ENCODE measurements around the gene SPC25.

SPC25 gene

DNA sequence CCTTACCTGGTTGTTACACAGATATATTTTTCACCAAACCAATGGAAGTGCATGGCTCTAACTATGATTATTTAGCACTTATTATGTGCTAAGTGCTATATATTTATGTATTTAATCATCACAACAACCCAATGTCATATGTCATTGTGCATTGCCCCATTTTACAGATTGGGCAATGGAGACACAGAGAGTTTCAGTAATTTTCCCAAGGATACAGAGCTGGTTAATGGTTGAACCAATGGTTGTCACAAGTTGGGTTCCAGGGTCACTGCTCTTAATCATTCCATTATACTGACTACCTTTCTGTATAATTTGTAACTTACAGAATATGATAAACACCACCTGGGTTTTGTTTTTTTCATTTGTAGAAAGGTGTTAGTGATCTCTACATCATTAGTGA, 58.6 kb downstream of the SPC25 start:
- ATAC-seq (ENCODE audit: insufficient read depth, low read depth), result no peak
- Histone ChIP-seq H3K27me3 (ENCODE audit: insufficient read depth, low read length, poor library complexity) (no peaks in the 10 kb centered on the region), H4K20me1 (ENCODE audit: insufficient read depth, low read length) (no peaks in the 10 kb centered on the region), H3K4me3 (ENCODE audit: low read depth in 1 of 2, low read length in 2 of 2) (no peak overlapping the region), H3K79me2 (ENCODE audit: insufficient read depth, low read length) (no peaks in the 10 kb centered on the region), H3K9me3 (ENCODE audit: insufficient read depth, low read length, severe bottlenecking) (peaks cover 6% of the 10 kb centered on the region), H3K36me3 (ENCODE audit: insufficient read depth, low read length) (no peaks in the 10 kb centered on the region), H2AFZ (ENCODE audit: low read depth, low read length) (no peak overlapping the region), H3K27ac (ENCODE audit: low read length) (no peak overlapping the region), H3K4me1 (ENCODE audit: insufficient read depth, low read length) (no peaks in the 10 kb centered on the region), H3K4me2 (ENCODE audit: insufficient read depth, low read length) (no peak overlapping the region), H3K9ac (ENCODE audit: low read depth, low read length) (no peak overlapping the region)
- TF ChIP-seq, protein P1, sequence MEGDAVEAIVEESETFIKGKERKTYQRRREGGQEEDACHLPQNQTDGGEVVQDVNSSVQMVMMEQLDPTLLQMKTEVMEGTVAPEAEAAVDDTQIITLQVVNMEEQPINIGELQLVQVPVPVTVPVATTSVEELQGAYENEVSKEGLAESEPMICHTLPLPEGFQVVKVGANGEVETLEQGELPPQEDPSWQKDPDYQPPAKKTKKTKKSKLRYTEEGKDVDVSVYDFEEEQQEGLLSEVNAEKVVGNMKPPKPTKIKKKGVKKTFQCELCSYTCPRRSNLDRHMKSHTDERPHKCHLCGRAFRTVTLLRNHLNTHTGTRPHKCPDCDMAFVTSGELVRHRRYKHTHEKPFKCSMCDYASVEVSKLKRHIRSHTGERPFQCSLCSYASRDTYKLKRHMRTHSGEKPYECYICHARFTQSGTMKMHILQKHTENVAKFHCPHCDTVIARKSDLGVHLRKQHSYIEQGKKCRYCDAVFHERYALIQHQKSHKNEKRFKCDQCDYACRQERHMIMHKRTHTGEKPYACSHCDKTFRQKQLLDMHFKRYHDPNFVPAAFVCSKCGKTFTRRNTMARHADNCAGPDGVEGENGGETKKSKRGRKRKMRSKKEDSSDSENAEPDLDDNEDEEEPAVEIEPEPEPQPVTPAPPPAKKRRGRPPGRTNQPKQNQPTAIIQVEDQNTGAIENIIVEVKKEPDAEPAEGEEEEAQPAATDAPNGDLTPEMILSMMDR (IDR thresholded peaks at IDR 0.05; ENCODE audit: borderline replicate concordance, extremely low read depth, low read length, poor library complexity, severe bottlenecking), result no peak
- no peak for TF ChIP-seq EZH2 (IDR thresholded peaks at IDR 0.05; ENCODE audit: borderline replicate concordance, low read depth, low read length, severe bottlenecking)
- no peak for DNase-seq

DNA sequence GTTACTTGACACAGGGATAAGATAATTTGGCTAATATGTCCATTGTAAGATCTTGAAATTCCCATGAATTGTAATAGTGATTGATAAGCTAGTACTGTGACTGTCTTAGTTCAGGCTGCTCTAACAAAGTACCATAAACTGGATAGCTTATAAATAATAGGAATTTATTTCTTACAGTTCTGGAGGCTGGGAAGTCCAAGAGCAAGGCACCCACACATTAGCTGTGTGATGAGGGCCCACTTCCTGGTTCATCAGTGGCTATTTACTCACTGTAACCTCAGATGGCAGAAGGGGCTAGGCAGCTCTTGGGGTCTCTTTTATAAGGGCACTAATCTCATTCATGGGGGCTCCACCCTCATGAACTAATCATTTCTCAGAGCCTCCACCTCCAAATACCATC, 59.3 kb downstream of the SPC25 start:
- Histone ChIP-seq H3K4me2 (ENCODE audit: insufficient read depth, low read length) (no peak overlapping the region), H3K27me3 (ENCODE audit: insufficient read depth, low read length, poor library complexity) (no peaks in the 10 kb centered on the region), H2AFZ (ENCODE audit: low read depth, low read length) (no peak overlapping the region), H3K9me3 (ENCODE audit: insufficient read depth, low read length, severe bottlenecking) (peaks cover 6% of the 10 kb centered on the region), H3K4me1 (ENCODE audit: insufficient read depth, low read length) (no peaks in the 10 kb centered on the region), H3K9ac (ENCODE audit: low read depth, low read length) (no peak overlapping the region), H4K20me1 (ENCODE audit: insufficient read depth, low read length) (no peaks in the 10 kb centered on the region), H3K79me2 (ENCODE audit: insufficient read depth, low read length) (no peaks in the 10 kb centered on the region), H3K27ac (ENCODE audit: low read length) (no peak overlapping the region), H3K36me3 (ENCODE audit: insufficient read depth, low read length) (no peaks in the 10 kb centered on the region), H3K4me3 (ENCODE audit: low read depth in 1 of 2, low read length in 2 of 2) (no peak overlapping the region)
- DNase-seq (no peak), ATAC-seq (ENCODE audit: insufficient read depth, low read depth) (no peak)
- TF ChIP-seq, protein P1 (IDR thresholded peaks at IDR 0.05; ENCODE audit: borderline replicate concordance, extremely low read depth, low read length, poor library complexity, severe bottlenecking), result no peak
- TF ChIP-seq EZH2 (IDR thresholded peaks at IDR 0.05; ENCODE audit: borderline replicate concordance, low read depth, low read length, severe bottlenecking), result no peak

DNA sequence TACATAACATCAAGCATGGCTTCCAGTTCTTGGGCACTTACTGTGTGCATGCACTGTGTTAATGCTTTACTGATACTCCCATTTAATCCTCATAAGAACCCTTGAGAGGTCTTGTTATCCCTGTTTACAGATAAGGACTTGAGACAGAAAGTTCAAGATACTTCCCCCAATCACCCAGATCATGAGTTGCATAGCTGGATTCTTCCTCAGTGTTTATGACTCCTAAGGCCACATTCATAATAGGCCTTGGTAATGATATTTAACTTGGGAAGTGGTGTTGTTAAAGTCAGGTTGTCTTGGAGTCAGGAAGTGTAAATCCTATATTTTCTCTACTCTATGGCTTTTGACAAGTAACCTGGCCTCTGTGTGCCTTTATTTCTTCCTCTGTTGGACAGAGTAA, 65.1 kb downstream of the SPC25 start:
- H3K4me3 ChIP-seq (ENCODE audit: low read depth in 1 of 2, low read length in 2 of 2), result no peak overlapping the region
- H3K4me1 ChIP-seq (ENCODE audit: insufficient read depth, low read length), result no peaks in the 10 kb centered on the region
- no peak overlapping the region for H3K4me2 ChIP-seq (ENCODE audit: insufficient read depth, low read length)
- ATAC-seq (ENCODE audit: insufficient read depth, low read depth) (no peak), DNase-seq (no peak)
- no peaks in the 10 kb centered on the region for H3K36me3 ChIP-seq (ENCODE audit: insufficient read depth, low read length)
- H3K9ac ChIP-seq (ENCODE audit: low read depth, low read length), result no peak overlapping the region
- no peaks in the 10 kb centered on the region for H4K20me1 ChIP-seq (ENCODE audit: insufficient read depth, low read length)
- no peaks in the 10 kb centered on the region for H3K27me3 ChIP-seq (ENCODE audit: insufficient read depth, low read length, poor library complexity)
- TF ChIP-seq EZH2 (IDR thresholded peaks at IDR 0.05; ENCODE audit: borderline replicate concordance, low read depth, low read length, severe bottlenecking), result no peak
- TF ChIP-seq, protein P1 (IDR thresholded peaks at IDR 0.05; ENCODE audit: borderline replicate concordance, extremely low read depth, low read length, poor library complexity, severe bottlenecking), result no peak
- H3K9me3 ChIP-seq (ENCODE audit: insufficient read depth, low read length, severe bottlenecking), result no peaks in the 10 kb centered on the region
- no peak overlapping the region for H2AFZ ChIP-seq (ENCODE audit: low read depth, low read length)
- H3K27ac ChIP-seq (ENCODE audit: low read length), result no peak overlapping the region
- H3K79me2 ChIP-seq (ENCODE audit: insufficient read depth, low read length), result no peaks in the 10 kb centered on the region

DNA sequence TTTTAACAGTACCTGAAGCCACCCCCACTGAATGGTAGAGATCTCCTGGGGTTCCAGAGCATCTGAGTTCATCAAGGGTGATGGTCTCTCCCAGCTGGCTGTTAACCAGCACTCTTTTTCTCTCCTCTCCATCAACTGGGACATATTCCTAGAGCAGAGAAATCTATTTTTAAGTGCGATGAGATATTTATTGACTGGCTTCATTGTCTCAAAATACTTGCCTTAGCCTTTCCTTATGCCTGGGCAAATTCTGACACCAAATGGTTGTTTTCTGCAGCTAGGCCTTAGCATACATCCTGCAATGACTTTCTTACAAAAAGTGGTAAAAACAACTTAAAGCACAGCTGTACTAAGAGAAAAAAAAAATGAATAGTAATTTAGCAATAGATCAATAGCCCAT, 68.2 kb downstream of the SPC25 start:
- H3K4me1 ChIP-seq (ENCODE audit: insufficient read depth, low read length), result no peaks in the 10 kb centered on the region
- no peak overlapping the region for H3K4me2 ChIP-seq (ENCODE audit: insufficient read depth, low read length)
- H3K27me3 ChIP-seq (ENCODE audit: insufficient read depth, low read length, poor library complexity), result no peaks in the 10 kb centered on the region
- ATAC-seq (ENCODE audit: insufficient read depth, low read depth) (no peak), DNase-seq (no peak)
- no peaks in the 10 kb centered on the region for H3K79me2 ChIP-seq (ENCODE audit: insufficient read depth, low read length)
- H3K9me3 ChIP-seq (ENCODE audit: insufficient read depth, low read length, severe bottlenecking), result no peaks in the 10 kb centered on the region
- no peak overlapping the region for H3K9ac ChIP-seq (ENCODE audit: low read depth, low read length)
- no peaks in the 10 kb centered on the region for H3K36me3 ChIP-seq (ENCODE audit: insufficient read depth, low read length)
- TF ChIP-seq, protein P1 (IDR thresholded peaks at IDR 0.05; ENCODE audit: borderline replicate concordance, extremely low read depth, low read length, poor library complexity, severe bottlenecking), result no peak
- TF ChIP-seq EZH2 (IDR thresholded peaks at IDR 0.05; ENCODE audit: borderline replicate concordance, low read depth, low read length, severe bottlenecking), result no peak
- no peaks in the 10 kb centered on the region for H4K20me1 ChIP-seq (ENCODE audit: insufficient read depth, low read length)
- H3K4me3 ChIP-seq (ENCODE audit: low read depth in 1 of 2, low read length in 2 of 2), result no peak overlapping the region
- H2AFZ ChIP-seq (ENCODE audit: low read depth, low read length), result no peak overlapping the region
- H3K27ac ChIP-seq (ENCODE audit: low read length), result no peak overlapping the region

Data from DND-41 (cell line).